HG03175 (cell line): ENCODE data around the gene PPIE.

Experiments
- ATAC-seq: cut with Tn5 transposase; IDR thresholded peaks from one replicate; pipeline ENCODE4 v1.9.1; 2021; ENCODE audit warnings: mild to moderate bottlenecking, moderate library complexity; ENCODE audit not compliant: unreplicated experiment

Gene PPIE

GRCh38 chr1:39720094-39720999 lies 18.3 kb upstream of the PPIE start:
- ATAC-seq: no peak

- ATAC-seq: no peak
Measured at GRCh38 chr1:39721664-39722063, 17.0 kb upstream of the PPIE start.

GRCh38 chr1:39722495-39722894 lies 16.2 kb upstream of the PPIE start:
- ATAC-seq: no peak

- ATAC-seq: no peak
Measured at GRCh38 chr1:39726600-39726999, 12.1 kb upstream of the PPIE start.

GRCh38 chr1:39727221-39727931 lies 11.3 kb upstream of the PPIE start:
- ATAC-seq: no peak

GRCh38 chr1:39727932-39728317 lies 10.8 kb upstream of the PPIE start:
- no peak for ATAC-seq

- no peak for ATAC-seq
Measured at GRCh38 chr1:39729030-39729429, 9.7 kb upstream of the PPIE start.

- ATAC-seq: no peak
Measured at GRCh38 chr1:39729842-39730241, 8.8 kb upstream of the PPIE start.

GRCh38 chr1:39732730-39733129 lies 6.0 kb upstream of the PPIE start:
- no peak for ATAC-seq

- no peak for ATAC-seq
Measured at GRCh38 chr1:39733161-39733560, 5.5 kb upstream of the PPIE start.

- ATAC-seq: no peak
Measured at GRCh38 chr1:39735731-39736130, 3.0 kb upstream of the PPIE start.

- no peak for ATAC-seq
Measured at GRCh38 chr1:39737546-39738169, 1.0 kb upstream of the PPIE start.

- no peak for ATAC-seq
Measured at GRCh38 chr1:39745016-39745670, 6.5 kb downstream of the PPIE start.

- no peak for ATAC-seq
Measured at GRCh38 chr1:39751595-39751994, 12.9 kb downstream of the PPIE start.

GRCh38 chr1:39752703-39753102 lies 14.0 kb downstream of the PPIE start:
- ATAC-seq: no peak

GRCh38 chr1:39753132-39754025 lies 14.7 kb downstream of the PPIE start:
- ATAC-seq: no peak

- ATAC-seq: no peak
Measured at GRCh38 chr1:39754026-39754570, 15.4 kb downstream of the PPIE start.

- no peak for ATAC-seq
Measured at GRCh38 chr1:39754906-39755504, 16.3 kb downstream of the PPIE start.

GRCh38 chr1:39755965-39756659 lies 17.4 kb downstream of the PPIE start:
- no peak for ATAC-seq
